Ishikawa (cell line): ENCODE results near the gene TBX2.

Source experiments
- EGR1 ChIP-seq: IDR thresholded peaks from 2 replicates; pipeline ENCODE4 v1.6.1; 2012
- EP300 ChIP-seq: IDR thresholded peaks from 2 replicates; pipeline ENCODE4 v1.6.1; 2012; ENCODE audit warnings: borderline replicate concordance
- FOXM1 ChIP-seq: IDR thresholded peaks from 2 replicates; pipeline ENCODE4 v1.6.1; 2012; ENCODE audit warnings: low read depth, borderline replicate concordance
- MAX ChIP-seq: IDR thresholded peaks from 2 replicates; pipeline ENCODE4 v1.6.1; 2012
- NFIC ChIP-seq: IDR thresholded peaks from 2 replicates; pipeline ENCODE4 v1.6.1; 2012
- RAD21 ChIP-seq: IDR thresholded peaks from 2 replicates; pipeline ENCODE4 v1.6.1; 2012; ENCODE audit warnings: low read depth
- REST ChIP-seq: IDR thresholded peaks from 2 replicates; pipeline ENCODE4 v1.6.1; 2012; ENCODE audit warnings: low read depth, mild to moderate bottlenecking
- TAF1 ChIP-seq: IDR thresholded peaks from 2 replicates; pipeline ENCODE4 v1.6.1; 2012; ENCODE audit warnings: low read depth, mild to moderate bottlenecking
- TCF12 ChIP-seq: IDR thresholded peaks from 2 replicates; pipeline ENCODE4 v1.6.1; 2012; ENCODE audit warnings: low read depth
- TEAD4 ChIP-seq: IDR thresholded peaks from 2 replicates; pipeline ENCODE4 v1.6.1; 2012
- YY1 ChIP-seq: IDR thresholded peaks from 2 replicates; pipeline ENCODE4 v1.6.1; 2012; ENCODE audit warnings: low read depth

DNA sequence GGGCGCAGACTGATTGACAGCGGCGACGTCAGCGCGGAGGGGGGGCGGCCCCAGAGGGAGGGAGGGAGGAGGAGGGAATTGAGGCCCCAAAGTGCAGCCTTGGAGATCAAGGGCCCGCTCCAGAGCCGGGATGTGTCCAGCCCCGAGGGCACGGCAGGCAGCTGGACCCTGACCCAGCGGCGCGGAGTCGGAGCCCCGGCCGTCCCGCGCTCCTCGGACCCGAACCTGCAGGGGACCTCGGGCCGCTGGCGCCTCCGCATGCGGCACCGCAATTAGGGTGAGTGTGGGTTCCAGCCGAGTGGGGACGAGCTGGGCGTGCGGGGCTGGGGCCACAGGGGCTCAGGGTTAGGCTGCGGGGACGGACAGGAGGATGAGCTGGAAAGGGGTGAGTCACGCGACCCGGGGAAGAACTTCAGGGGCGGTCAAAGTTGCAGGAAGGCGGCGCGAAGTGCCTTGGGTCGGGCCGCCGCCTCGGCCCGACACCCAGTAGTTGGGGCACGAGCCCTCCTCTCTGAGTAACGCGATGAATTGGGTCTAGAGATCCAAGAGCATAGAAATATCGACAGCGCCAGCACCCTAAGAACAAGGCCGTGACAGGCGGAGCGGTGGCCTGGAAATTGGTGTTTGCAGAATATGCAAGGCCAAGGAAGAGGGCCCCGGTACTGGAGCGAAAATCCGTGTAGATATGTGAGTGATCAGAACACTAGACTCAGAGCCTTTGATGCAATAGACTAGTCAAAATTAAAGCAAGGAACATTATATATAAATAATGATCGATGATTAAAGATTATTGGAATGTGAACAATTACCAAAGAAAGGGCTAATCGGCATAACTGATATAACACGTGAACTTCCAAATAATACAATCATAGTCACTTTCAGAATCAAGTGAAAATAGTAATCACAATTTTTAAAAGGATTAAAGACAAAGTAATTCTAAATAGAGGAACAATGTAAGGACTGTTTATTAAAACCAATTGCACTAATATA is 53.0 kb downstream of the TBX2 start, which contains the start of gene TBX4:
- TF ChIP-seq EP300 = no peak
- TF ChIP-seq REST = no peak
- no peak for TF ChIP-seq TAF1
- TF ChIP-seq TEAD4 = no peak
- TF ChIP-seq MAX = no peak
- TF ChIP-seq FOXM1 = no peak
- no peak for TF ChIP-seq TCF12
- TF ChIP-seq YY1 = no peak
- TF ChIP-seq RAD21 = no peak
- no peak for TF ChIP-seq NFIC
- TF ChIP-seq EGR1 = no peak
